Activated CD4-positive, CD25-positive, alpha-beta regulatory T cell treated with anti-CD3 and anti-CD28 coated beads, Interleukin-2, amount 50 U/mL, for 16 hours (primary cell): Measurements from ENCODE around the gene ATG7.
"Not testable (repeated sequence)": the region's sequence is repeated elsewhere in the genome, so short reads cannot be mapped to it uniquely, and the experiment has no call there.

Source experiments
- DNase-seq: peaks from one replicate; pipeline ENCODE4 v3.0.0-alpha.2; 2020; ENCODE audit warnings: low read depth, low spot score

ATG7 gene

DNA sequence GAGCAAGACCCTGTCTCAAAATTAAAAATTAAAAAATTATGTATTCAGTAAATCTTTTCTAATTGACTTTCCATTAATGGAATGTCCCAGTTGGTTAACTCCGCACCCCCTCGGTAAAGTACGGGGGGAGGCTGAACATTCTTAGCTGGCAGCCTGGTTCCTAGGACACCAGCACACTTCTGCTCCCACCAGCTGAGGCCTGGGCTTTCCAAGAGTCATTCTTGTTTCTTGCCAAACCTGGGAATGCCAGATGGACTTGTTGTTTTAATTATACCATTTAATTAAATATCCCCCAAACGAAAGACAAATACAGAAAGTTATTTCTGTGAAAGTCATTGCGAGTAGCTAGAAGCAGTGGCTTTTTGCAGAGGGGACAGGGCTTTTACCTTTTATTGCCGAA, 192.2 kb downstream of the ATG7 start:
- DNase-seq = no peak

DNA sequence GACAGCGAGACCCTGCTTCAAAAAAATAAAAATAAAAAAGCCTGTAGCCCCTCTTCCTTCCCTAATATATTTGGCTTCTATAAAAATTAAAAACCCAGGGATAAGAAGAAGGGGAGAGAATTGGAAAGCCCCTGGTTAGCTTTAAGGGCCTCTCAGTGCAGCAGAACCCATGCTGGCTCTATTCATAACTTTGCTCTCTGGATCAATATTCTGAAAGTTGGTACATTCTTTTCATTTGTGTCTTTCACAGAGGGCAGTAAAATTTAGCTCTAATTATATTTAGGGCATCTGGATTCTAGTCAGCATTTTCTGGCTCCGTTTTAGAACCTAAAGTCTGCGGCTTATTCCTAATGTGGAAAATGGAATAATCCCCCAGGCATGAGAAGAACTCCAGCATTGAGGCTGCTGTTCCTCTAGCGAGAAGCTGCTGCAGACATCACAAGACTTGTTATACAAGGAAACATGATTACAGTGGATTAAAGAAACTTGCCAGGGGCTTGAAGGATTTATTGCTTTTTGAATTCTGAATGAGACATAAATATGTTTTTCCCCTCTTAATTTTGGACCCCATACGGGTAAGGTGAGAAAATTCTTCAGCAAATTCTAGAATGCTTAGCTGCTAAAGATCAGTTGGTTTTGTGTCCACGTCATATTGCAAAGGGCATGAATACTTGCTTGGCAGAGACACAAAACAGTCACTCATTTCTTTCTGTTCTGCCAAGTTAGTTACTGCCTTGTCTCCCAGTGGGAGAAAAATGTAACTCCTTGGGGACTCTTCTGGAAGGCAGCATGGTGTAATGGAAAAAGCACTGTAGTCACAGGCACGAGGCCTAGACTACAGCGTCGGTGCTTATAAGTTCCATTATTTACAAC, 193.8 kb downstream of the ATG7 start:
- DNase-seq = no peak

DNA sequence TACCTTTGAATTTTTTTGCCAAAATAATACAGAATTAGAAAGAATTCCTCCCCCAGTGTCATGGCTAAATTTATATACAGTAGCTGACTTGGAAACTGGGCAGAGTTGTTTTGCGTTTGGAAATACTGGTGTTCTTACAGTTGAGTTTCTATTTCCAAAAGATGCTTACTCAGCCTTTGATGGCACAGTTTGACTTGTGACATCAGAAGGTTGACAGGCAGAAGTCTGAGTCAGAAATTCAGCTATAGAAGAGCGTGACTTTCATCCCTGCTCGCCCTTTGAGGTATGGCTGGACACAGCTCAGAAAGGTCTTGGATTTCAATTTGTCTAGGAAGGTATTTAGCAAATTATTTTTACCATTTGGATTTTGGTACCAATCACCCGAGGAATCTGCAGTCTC, 195.7 kb downstream of the ATG7 start:
- no peak for DNase-seq

DNA sequence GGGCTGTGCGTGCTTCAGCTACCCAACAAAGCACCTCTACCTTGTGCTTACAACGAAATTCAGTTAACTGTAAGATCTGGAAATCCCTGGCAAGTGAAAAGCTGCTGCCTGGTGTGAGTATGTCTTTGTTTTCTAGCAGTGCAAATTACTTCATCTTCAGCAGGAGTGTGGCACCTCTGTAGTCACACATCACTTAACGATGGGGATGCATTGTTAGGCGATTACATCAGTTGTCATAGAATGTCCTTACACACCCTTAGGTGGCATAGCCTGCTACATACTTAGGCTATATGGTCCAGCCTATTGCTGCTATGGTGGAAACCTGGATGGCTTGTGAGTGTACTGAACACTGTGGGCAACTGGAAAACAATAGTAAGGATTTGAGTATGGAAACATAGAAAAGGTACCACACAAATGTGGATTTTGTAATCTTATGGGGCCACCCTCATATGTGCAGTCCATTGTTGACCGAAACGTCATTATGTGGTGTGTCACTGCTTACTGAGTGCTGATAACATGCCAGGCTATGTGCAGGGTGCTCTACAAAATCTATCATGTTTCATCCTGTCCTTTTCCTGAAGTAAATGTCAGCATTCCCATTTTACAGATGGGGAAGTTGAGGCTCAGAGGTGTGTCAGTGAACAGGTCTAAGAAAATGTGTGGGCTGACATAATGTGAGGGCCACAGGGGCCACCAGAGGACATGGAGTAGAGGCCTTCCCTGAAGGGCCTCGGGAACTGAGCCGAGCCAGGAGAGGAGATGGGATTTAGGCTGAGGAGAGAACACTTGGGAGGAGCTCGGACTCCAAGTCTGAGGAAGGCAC, 198.0 kb downstream of the ATG7 start:
- no peak for DNase-seq

DNA sequence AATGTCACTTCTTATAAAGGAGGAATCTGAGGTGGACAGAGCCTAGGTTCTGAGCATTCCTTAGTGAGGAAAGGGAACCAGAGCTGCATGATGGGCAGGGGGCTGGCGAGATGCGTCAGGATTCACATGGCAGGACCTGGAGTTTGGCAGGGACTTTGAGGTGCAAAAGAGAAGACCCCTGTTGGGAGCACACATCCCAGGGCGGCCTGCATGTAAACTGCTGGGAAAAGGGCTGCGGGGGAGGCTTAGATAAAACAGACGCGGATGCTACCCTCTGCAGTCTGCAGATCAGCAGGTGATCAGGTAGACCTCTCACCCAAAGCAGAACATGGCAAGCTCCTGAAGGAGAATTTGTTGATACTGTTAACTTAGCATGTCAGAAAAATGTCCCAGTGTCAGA, 203.1 kb downstream of the ATG7 start:
- no peak for DNase-seq

DNA sequence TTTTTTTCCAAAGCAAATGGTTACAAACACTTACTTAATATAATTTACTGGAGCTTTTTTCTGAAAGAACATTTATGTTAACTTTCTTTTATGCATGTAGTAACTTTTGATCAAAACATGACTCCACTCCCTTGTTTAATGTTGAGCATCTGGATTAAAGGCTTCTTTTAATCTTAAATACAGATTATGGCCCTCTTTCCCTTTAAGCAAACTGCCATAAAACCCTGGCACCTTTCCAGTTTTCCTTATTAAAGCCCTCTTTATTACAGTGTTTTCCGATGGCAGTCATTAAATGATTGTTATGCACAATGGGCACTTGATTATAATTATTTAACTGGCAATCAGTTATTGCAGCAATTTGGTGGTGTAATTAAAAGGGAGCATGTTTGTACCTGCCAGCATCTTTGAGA, 204.5 kb downstream of the ATG7 start:
- DNase-seq = no peak

DNA sequence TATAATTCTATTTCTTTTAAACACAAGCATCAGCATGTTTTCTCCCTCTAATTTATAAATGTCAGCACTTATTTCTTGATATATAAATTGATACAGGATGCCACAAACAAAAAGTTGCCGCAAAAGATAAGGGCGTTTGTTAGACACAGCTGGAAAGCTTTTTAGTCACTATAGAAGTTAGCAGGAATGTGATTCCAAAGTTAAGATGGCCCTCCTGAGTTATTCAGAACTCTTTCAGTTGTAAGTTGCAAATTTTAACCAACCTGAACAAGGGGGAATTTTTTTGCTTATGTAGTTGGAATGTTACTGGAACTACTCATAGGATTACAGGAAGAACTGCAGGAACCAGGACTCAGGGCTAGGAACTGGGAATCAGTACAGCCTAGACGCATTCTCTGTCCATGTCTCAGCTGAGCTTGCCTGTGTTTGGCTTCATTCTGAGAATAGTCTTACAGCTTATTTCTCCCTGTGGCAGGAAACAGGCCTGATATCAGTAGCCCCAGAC, 205.3 kb downstream of the ATG7 start:
- DNase-seq = no peak

DNA sequence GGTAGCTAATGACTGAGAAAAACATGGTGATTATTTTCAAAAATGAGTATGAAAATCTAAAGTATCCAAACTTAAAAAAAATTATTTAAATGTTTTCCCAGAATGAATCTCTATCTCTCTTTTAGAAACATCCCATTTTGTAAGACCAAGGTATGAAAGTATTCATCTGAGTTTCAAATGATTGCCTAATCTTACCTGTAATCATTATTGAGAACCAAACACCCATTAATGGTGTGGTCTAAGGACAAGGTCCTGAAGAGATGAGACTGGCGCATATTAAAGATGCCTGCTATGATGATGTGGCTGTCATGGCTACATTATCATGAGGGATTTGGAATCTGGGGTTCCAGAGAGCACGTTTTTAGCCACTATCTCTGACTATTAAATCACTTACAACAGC, 206.0 kb downstream of the ATG7 start:
- no peak for DNase-seq

DNA sequence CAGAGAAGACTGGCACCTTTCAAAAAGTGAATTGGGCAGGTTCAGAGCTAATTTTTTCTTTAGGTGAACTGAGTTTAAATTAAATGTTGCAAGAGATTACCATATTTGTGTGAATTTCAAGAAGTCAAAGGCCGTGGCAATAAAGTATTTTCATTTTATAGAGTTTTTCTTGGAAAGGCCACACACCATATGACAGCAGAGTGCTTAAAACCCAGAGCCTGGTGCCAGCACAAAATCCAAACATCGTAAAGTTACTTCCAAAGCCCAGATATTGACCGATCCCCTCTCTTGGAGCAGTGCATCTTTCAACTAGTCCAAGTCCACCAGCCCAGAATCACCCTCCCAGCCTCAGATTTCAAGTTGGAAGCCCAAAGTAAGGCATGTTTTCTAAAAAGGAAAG, 207.0 kb downstream of the ATG7 start:
- DNase-seq = no peak

DNA sequence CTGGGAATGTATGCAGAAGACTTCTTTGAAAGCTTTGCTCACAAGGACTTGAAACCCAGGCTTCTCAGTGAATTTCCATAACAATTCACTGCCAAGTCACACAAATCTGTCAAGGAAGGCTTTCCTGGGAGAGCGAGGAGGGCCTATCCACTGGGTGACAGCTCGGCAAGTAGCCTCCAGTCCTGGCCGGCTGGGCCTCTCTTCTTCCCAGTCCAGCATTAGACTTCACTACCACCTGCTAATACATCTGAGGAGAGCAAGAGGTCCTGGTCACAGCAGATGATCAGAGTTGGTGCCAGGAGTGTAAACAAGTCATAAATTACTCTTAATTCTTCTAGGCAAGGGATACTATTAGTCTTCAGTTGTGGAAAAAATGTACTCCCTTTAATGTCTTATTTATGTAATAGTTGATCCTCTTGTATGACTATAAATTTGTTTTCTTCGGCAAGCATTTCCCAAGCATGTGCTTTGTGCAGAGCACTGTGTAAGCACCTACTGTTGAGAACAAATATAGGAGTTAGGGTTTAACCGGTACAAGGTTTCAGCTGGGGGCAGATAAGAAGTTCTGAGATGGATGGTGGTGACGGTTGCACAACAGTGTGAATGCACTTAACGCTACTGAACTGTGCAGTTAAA, 208.6 kb downstream of the ATG7 start:
- no peak for DNase-seq

DNA sequence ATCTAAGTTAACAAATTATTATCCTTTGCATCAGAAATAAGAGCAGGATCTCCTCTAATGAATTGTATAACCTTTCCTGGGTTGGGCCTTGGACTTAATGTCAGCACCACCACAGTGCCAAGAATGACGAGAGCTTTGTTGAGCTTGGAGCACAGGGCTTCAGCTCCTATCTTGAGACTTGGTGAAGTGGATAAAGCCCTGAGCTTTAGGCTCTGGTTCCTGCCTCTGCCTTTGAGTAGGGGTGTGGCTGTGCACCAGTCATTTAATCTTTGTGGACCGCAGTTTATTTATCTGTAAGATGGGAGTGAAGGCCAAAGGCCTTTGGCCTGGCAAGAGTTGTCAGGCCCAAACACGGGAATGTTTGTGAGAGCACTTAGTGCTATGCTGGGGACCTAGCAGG, 209.4 kb downstream of the ATG7 start:
- no peak for DNase-seq

DNA sequence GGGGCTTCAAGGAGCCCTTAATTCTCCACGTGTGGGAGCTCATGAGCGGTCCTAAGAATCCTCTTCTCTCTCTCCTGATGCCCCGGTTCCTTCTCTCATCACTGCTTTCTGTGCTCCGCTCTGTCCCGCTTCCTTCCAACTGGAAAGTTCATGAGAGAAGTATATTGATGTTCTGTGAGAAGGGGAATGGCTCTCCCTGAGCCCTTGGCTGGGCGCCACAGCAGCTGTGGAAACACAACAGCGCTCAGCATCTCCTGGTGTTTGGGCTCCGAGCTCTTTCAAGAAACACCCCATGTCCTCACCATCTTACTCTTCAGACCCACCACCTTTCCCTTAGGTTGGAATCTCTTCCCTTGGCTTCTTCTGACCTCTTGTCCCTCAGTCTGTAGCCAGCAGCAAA, 209.8 kb downstream of the ATG7 start:
- no peak for DNase-seq

DNA sequence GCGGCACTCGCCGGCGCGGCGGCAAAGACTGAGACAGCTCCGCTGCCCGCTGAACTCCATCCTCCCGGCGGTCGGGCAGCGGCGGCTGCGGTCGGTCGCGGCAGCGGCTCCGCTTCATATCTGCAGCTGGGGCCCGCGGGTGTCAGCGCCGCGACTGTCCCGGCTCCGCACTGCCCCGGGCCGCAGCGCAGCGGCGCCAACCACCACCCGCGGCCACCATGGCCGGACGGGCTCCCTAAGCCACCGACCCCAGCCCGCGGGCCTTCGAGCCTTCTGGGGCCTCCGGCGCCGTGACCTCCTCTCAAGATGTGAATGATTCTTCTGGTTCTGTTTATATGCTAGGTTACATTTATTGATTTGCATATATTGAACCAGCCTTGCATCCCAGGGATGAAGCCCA, 216.2 kb downstream of the ATG7 start:
- not testable (repeated sequence) for DNase-seq

DNA sequence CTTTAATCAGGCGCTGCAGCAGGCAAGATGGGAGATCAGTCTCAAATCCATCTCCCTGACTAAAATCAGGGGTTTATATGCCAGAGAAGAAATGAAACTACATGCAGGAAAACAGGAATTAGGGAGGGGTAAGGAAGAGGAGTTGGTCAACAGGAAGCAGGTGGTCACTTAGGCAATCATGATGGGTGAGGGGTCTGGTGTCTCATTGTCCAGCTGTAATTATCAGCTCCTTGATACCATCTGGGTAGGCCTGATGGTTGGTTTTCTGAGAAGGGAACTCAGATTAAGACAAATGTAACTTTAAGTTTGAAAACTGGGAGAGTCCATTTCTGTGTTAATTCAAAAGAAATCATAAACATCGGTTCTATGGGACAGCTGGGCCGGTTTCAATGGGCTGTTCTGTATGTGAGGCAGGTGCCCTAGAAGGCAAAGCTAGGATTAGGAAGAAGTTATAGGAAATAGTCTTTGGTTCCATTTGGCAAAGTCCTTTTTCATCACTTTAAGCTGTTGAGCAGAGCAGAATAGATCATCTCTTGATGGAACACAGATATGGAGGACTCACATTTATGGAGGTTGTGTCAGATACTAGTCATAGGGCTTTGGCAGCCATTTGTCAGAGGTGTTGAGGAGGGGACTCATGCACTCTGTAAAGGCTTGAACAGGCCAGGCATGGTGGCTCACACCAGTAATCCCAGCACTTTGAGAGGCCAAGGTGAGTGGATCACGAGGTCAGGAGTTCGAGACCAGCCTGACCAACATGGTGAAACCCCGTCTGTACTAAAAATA, 222.1 kb downstream of the ATG7 start:
- DNase-seq = no peak

DNA sequence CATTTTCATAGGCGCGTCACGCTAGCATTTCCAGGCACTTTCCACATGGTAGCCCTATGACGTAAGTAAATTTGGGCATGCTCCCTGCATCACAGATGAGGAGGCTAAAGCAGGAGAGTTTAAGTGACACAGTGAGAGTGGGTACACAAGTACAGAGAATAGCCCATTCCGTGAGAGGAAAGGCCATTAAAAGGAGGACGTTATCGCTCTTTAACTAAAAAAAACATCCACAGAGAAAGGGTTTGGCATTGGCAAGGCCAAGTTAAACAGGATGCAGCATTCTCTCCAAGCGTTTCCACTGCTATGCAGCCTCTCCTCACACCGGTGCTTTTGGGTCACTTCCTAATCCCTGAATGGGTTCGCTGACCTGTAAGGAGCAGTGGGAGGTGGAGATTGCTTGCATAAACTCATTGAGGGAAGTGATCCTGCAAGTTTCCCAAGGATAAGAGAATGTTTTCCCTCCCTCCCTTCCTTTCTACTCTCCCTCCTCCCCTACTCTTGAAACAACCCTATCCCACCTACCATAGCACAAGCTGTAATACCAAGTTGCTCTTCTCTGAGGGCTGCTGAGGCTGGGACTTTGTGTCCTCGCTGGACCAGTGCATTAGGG, 223.9 kb downstream of the ATG7 start:
- no peak for DNase-seq

DNA sequence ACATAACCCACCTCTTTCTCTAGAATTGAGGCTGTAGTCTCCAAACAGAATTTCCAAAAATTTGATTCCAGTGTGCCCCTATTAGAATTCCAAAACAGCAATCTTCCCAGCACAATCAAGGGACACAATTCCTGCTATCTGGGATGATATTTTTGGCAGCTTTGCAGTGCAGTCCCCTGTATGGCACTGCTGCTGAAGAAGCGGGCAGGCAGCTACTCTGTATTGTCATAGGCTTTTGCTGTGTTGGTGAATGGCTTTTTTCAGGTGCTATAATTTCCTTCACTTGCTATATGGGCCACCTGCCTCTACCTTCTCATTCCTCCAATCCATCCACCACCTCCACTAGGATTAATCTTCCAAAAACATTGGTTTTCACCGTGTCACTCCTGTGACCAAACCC, 226.0 kb downstream of the ATG7 start:
- DNase-seq = no peak

DNA sequence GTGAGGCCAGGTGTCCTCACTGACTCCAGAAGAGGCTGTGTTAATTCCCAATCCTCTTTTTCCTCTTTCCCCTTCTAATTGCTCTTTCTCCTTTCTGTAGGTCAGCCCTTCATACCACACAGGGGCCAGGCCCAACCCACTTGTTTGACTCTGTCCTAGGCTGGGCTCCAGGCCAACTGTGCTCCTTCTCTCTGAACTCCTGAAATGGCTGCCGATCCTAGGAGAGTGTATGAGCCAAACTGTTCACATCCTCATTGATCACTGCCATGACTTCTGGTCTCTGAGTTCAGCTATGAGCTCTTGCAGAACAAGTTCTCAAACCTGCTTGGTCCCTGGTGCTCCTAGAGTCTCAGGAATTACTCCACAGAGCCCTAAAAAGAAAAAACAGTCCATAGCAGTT, 226.4 kb downstream of the ATG7 start:
- DNase-seq = no peak

DNA sequence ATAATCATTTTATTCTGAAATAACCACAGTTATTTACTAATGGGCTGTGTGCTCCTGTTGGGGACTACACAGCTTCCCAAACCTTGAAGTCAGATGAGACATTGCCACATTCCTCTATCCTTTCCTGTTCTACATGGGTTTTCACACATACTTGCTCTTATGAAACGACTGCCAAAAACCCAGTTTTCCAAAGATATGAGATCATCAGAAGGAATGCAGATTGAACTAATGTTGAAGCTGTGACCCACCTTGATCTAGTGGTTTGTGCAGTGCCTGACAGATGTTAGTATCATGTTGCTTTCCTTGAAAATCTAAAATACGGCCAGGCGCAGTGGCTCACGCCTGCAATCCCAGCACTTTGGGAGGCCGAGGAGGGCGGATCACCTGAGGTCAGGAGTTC, 226.9 kb downstream of the ATG7 start:
- DNase-seq = no peak

DNA sequence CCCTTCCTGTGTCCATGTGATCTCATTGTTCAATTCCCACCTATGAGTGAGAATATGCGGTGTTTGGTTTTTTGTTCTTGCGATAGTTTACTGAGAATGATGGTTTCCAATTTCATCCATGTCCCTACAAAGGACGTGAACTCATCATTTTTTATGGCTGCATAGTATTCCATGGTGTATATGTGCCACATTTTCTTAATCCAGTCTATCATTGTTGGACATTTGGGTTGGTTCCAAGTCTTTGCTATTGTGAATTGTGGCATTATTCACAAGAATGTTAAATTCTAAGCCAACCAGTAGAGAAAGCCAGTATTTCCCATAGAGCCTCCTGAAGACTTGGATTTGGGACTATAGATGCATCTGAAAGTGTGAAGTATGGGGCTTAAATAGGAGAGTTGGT, 230.2 kb downstream of the ATG7 start:
- not testable (repeated sequence) for DNase-seq

DNA sequence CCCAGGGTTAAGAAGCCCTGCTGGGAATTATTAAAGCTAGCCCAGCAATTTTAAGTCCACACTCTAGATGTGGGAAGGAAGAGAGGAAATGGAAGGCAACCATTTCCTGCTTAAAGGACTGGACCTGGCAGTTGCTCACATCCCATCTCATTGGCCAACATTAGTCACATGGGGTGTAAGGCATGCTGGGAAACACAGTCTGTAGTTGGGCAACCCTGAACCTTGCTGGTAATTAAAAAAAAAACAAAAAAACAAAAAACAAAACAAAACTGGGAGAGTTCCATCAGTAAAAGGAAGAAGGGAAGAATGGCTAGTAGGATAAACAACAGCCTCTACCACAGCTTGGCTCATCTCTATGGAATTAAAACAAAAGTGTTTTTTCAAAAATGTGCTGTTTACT, 235.5 kb downstream of the ATG7 start:
- no peak for DNase-seq
